NAMALWA (cell line): ENCODE data around the gene CAPZB.
A peak's percentile ranks its signal among the peaks of the same experiment; 100 is the strongest.

Experiments
- DNase-seq: peaks from one replicate; pipeline ENCODE4 v3.0.0-alpha.2; 2015; ENCODE audit warnings: low spot score

CAPZB gene

GRCh38 chr1:19328486-19328885 is 156.9 kb downstream of the CAPZB start:
- no peak for DNase-seq

GRCh38 chr1:19327736-19328135 is 157.6 kb downstream of the CAPZB start:
- DNase-seq: no peak

GRCh38 chr1:19327301-19327700 is 158.0 kb downstream of the CAPZB start:
- no peak for DNase-seq

- DNase-seq: no peak
Measured at GRCh38 chr1:19326748-19327065, 158.6 kb downstream of the CAPZB start.

GRCh38 chr1:19325958-19326747 is 159.2 kb downstream of the CAPZB start:
- DNase-seq: no peak

GRCh38 chr1:19325368-19325957 is 159.9 kb downstream of the CAPZB start:
- DNase-seq: no peak

- DNase-seq: no peak
Measured at GRCh38 chr1:19324665-19324990, 160.7 kb downstream of the CAPZB start.

GRCh38 chr1:19323987-19324664 is 161.2 kb downstream of the CAPZB start:
- DNase-seq: no peak

GRCh38 chr1:19322481-19322880 is 162.9 kb downstream of the CAPZB start:
- no peak for DNase-seq

GRCh38 chr1:19321071-19321470 is 164.3 kb downstream of the CAPZB start:
- no peak for DNase-seq

- DNase-seq: no peak
Measured at GRCh38 chr1:19319196-19319595, 166.1 kb downstream of the CAPZB start.

- no peak for DNase-seq
Measured at GRCh38 chr1:19317126-19317910, 168.0 kb downstream of the CAPZB start.

GRCh38 chr1:19315378-19316198 is 169.8 kb downstream of the CAPZB start:
- DNase-seq: peak; percentile 91

- peak; percentile 28 for DNase-seq
Measured at GRCh38 chr1:19313961-19314882, 171.1 kb downstream of the CAPZB start.

- DNase-seq: no peak
Measured at GRCh38 chr1:19313636-19313959, 171.7 kb downstream of the CAPZB start.

GRCh38 chr1:19312782-19313635 is 172.3 kb downstream of the CAPZB start:
- no peak for DNase-seq

GRCh38 chr1:19311931-19312781 is 173.2 kb downstream of the CAPZB start, which contains the start of the genes AKR7A2 and SLC66A1:
TSS of gene AKR7A2 (minus strand) at chr1:19312144. CDS start at chr1:19312124, 20 bp downstream.
TSS of gene SLC66A1 (plus strand) at chr1:19312326. CDS start at chr1:19317678, 5,352 bp downstream.
- peak; percentile 91 for DNase-seq

GRCh38 chr1:19311503-19311930 is 173.8 kb downstream of the CAPZB start:
- DNase-seq: no peak
